Prostate gland (tissue), 2 donors: Measurements from ENCODE around the gene EDDM13. TPM values are rescaled to one million over a fixed set of nuclear protein-coding genes. Genes with fewer than 3 reads are reported as not detected.

Experiments
- DNase-seq: peaks from one replicate; pipeline ENCODE4 v3.0.0-alpha.2; 2019; ENCODE audit warnings: low spot score
- H3K27ac ChIP-seq, 2 donors: fragments of 200-600 bp; sonication (generic); 2 replicates each; pipeline ENCODE4 v1.5.1; 2017 to 2019
- H3K27me3 ChIP-seq: fragments of 200-600 bp; sonication (generic); replicated peaks from 2 replicates; pipeline ENCODE4 v1.5.1; 2019; ENCODE audit not compliant: insufficient read depth
- H3K36me3 ChIP-seq, 2 donors: fragments of 200-600 bp; sonication (generic); 1 replicate in 1 of 2; 2 replicates in 1 of 2; pipeline versions ENCODE4 v1.5.1 to v1.8.1; 2017 to 2019
- H3K4me1 ChIP-seq: fragments of 200-600 bp; sonication (generic); replicated peaks from 2 replicates; pipeline ENCODE4 v1.5.1; 2019
- H3K4me3 ChIP-seq, 2 donors: fragments of 200-600 bp; sonication (generic); 2 replicates each; pipeline ENCODE4 v1.5.1; 2017 to 2019
- H3K9me3 ChIP-seq: fragments of 200-600 bp; sonication (generic); 2 replicates; pipeline ENCODE4 v1.5.1; 2017
- POLR2A ChIP-seq: fragments of 450-650 bp; IDR thresholded peaks from one replicate; pipeline ENCODE4 v1.6.1; 2016; ENCODE audit warnings: antibody characterized with exemption, mild to moderate bottlenecking
- POLR2AphosphoS5 ChIP-seq: sonication (generic); formaldehyde crosslinking; IDR thresholded peaks from one replicate; pipeline ENCODE4 v1.6.1; 2017; ENCODE audit warnings: antibody characterized with exemption
- WGBS: methylation state at CpG from one replicate; pipeline ENCODE4 v1.1.5; 2018; 5-methylcytosine and 5-hydroxymethylcytosine counted together
- intact Hi-C: fragments of 100-400 bp; cut with DNase I; formaldehyde crosslinking; loops from one replicate; pipeline ENCODE4 v1.14.2; 2022
- total RNA-seq, 2 donors: library from RNA; depleted of rRNA; stranded (reverse); fragments of >200 nt; gene quantifications; one replicate each; pipeline ENCODE4 v1.1.0, GENCODE V29; 2016
- TF ChIP-seq, protein P1 (sequence below), 4 experiments: fragments of 200-600 bp in 2 of 4; fragments of 450-650 bp in 2 of 4; sonication (generic) in 2 of 4; IDR thresholded peaks; 1 replicate in 3 of 4; 2 replicates in 1 of 4; pipeline ENCODE4 v1.5.1; 2016 to 2019; ENCODE audit warnings: antibody characterized with exemption in 4 of 4, mild to moderate bottlenecking in 2 of 4, moderate library complexity in 2 of 4

EDDM13 gene
- total RNA-seq, 2 donors from 2014 or later: not detected

DNA sequence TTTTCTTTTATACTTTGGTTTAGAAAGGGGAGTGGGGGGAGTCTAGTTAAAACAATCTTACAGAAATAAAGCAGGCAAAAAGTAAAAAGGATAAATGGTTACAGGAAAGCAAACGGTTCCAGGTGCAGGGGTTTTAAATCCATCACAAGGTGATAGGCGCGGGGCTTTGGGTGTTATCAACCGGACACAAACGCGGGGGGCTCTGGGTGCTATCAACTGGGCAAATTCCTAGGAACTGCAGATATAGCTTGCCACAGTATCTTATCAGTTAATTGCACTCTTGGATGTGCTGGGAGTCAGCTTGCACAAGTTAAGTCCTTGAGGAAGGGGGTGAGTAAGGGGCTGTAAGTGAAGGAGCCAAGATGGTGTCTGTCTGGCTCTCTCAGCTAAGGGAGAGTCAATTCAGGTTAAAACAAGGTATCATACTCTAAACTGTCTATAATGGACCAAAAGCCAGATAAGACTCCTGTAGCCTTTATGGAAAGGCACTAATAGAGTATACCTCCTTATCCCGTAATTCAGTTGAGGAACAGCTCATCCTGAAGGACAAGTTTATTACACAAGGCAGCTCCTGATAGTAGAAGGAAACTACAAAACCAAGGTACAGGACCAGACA lies 74.7 kb downstream of the EDDM13 start:
- no peak overlapping the region for H3K4me3 ChIP-seq
- 80% methylated on average over 7 of the region's 7 CpGs for WGBS
- DNase-seq: no peak
- H3K27ac ChIP-seq: no peak overlapping the region
- no peaks in the 10 kb centered on the region for H3K9me3 ChIP-seq
- TF ChIP-seq, protein P1, sequence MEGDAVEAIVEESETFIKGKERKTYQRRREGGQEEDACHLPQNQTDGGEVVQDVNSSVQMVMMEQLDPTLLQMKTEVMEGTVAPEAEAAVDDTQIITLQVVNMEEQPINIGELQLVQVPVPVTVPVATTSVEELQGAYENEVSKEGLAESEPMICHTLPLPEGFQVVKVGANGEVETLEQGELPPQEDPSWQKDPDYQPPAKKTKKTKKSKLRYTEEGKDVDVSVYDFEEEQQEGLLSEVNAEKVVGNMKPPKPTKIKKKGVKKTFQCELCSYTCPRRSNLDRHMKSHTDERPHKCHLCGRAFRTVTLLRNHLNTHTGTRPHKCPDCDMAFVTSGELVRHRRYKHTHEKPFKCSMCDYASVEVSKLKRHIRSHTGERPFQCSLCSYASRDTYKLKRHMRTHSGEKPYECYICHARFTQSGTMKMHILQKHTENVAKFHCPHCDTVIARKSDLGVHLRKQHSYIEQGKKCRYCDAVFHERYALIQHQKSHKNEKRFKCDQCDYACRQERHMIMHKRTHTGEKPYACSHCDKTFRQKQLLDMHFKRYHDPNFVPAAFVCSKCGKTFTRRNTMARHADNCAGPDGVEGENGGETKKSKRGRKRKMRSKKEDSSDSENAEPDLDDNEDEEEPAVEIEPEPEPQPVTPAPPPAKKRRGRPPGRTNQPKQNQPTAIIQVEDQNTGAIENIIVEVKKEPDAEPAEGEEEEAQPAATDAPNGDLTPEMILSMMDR (IDR thresholded peaks at IDR 0.05): no peak
- no peak for TF ChIP-seq POLR2AphosphoS5
- no peak for TF ChIP-seq POLR2A
- H3K36me3 ChIP-seq: no peaks in the 10 kb centered on the region
- intact Hi-C loops: no loop called here
- no peaks in the 10 kb centered on the region for H3K4me1 ChIP-seq
- H3K27me3 ChIP-seq: no peaks in the 10 kb centered on the region

DNA sequence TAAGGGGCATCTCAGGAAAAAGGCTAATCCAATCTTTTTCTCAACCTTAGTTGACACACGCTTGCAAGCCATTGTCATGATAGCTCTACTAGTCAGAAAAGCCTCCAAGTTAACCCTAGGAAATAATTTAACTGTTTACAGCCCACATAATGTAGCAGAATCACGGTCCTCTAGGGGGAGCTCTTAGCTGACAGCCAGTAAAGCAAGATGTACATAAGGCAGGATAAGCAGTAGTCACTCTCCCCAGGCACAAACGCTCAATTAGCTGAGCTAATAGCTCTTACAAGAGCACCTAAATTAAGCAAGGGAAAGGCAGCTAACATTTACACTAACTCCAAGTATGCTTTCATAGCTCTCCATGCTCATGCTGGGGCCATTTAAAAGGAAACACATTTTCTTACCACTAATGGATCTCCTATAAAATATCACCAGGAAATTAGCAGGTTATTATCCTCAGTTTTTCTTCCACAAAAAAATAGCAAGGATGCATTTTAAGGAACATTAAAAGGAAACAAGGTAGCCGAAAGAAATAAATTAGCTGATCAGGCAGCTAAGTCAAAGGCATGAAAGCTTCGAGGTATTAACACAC lies 75.8 kb downstream of the EDDM13 start:
- intact Hi-C loops: no loop called here
- no peaks in the 10 kb centered on the region for H3K4me1 ChIP-seq

DNA sequence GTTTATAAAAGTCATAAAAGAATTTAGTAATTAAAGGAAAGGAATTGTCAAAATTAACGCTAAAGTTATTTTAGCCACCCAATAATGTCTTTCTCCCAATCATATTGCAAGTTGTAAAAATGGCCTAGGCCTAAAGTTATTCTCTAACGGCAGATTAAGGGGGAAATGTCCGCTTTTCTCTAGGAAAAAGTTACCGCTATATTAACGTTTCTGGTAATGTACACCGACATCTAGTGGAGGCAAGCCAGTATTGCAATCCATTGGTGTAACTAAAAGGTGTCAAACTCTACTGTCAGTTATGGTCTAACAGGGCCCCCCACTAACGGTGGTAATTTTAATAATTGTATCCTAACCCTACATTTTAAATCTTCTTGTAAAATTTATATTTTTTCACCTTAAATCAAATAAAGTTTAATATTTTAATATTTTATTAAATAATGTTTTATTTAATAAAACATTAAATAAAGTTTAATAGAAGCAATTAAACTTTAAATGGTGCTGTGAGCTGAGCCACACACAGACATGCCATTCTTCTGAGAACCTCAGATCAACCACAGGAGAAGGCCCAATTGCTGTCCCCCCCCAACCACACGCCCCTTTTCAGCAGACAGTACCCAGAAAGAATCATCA lies 78.0 kb downstream of the EDDM13 start:
- WGBS: 16% methylated on average over 8 of the region's 8 CpGs
- peak; percentile 11 for DNase-seq
- intact Hi-C loops: loop anchor here (5.0 kb wide), 2 partner anchors 98 to 273 kb away; no protein-coding TSS in a partner anchor
- H3K4me3 ChIP-seq: no peak overlapping the region
- H3K36me3 ChIP-seq: no peaks in the 10 kb centered on the region
- H3K27me3 ChIP-seq: no peaks in the 10 kb centered on the region
- no peak overlapping the region for H3K27ac ChIP-seq
- no peak for TF ChIP-seq POLR2A
- TF ChIP-seq, protein P1 (IDR thresholded peaks at IDR 0.05): peak; percentile 45 to 75 (median 70)
- no peaks in the 10 kb centered on the region for H3K4me1 ChIP-seq
- no peaks in the 10 kb centered on the region for H3K9me3 ChIP-seq

More for the DNA sequence above, 75.8 kb downstream of the EDDM13 start:
- no peaks in the 10 kb centered on the region for H3K36me3 ChIP-seq
- H3K4me3 ChIP-seq: no peak overlapping the region
- no peak for TF ChIP-seq POLR2A
- TF ChIP-seq POLR2AphosphoS5: no peak
- TF ChIP-seq, protein P1 (IDR thresholded peaks at IDR 0.05): no peak
- H3K27ac ChIP-seq: no peak overlapping the region
- no peak for DNase-seq
- no peaks in the 10 kb centered on the region for H3K9me3 ChIP-seq
- WGBS: 69% methylated on average over 5 of the region's 5 CpGs
- H3K27me3 ChIP-seq: no peaks in the 10 kb centered on the region

DNA sequence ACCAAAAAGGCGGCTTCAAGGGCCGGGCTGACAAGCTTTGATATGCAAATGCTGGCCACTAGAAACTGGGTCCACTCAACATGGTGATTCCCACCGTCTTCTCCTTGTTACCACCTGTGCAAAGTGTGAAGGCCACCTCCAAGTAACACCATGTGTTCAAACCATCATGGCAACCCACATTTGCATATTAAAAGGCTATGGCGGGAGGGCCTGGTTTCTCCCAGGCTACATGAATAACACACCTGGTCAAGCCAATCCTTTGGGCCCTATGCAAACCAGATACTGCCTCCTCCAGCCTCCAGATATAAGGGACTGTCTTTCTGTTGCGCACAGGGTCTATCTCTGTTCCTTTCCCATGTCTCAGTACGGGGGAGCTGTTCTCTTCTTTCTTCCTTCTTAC lies 78.7 kb downstream of the EDDM13 start:
- 82% methylated on average over 6 of the region's 6 CpGs for WGBS
- no peak overlapping the region for H3K4me3 ChIP-seq
- H3K36me3 ChIP-seq: no peaks in the 10 kb centered on the region
- intact Hi-C loops: loop anchor here (5.0 kb wide), 2 partner anchors 99 to 274 kb away; no protein-coding TSS in a partner anchor
- H3K27me3 ChIP-seq: no peaks in the 10 kb centered on the region
- no peaks in the 10 kb centered on the region for H3K4me1 ChIP-seq
- no peak overlapping the region for H3K27ac ChIP-seq
- TF ChIP-seq POLR2AphosphoS5 (no peak), POLR2A (no peak)
- TF ChIP-seq, protein P1 (IDR thresholded peaks at IDR 0.05): no peak
- no peaks in the 10 kb centered on the region for H3K9me3 ChIP-seq
- DNase-seq: no peak
